Right lung (tissue), 5 donors: ENCODE measurements around the gene TIRAP. TPM values are rescaled to one million over a fixed set of nuclear protein-coding genes. Genes with fewer than 3 reads are reported as not detected.

Experiments used
- DNase-seq, 2 donors: peaks; one replicate each; pipeline ENCODE4 v3.0.0-alpha.2; 2013
- polyA plus RNA-seq, 5 donors: library from polyadenylated mRNA; unstranded; fragments of 120-200 nt; gene quantifications; one replicate each; pipeline versions ENCODE4 v1.2.1 to v1.2.3, GENCODE V29; 2013; ENCODE audit warnings: inconsistent platforms in 1 of 5, low replicate concordance in 1 of 5; ENCODE audit not compliant: insufficient read length in 5 of 5, insufficient read depth in 1 of 5

Gene TIRAP
- polyA plus RNA-seq, 5 donors: 14.2 to 20.9 (median 16.4) TPM

DNA sequence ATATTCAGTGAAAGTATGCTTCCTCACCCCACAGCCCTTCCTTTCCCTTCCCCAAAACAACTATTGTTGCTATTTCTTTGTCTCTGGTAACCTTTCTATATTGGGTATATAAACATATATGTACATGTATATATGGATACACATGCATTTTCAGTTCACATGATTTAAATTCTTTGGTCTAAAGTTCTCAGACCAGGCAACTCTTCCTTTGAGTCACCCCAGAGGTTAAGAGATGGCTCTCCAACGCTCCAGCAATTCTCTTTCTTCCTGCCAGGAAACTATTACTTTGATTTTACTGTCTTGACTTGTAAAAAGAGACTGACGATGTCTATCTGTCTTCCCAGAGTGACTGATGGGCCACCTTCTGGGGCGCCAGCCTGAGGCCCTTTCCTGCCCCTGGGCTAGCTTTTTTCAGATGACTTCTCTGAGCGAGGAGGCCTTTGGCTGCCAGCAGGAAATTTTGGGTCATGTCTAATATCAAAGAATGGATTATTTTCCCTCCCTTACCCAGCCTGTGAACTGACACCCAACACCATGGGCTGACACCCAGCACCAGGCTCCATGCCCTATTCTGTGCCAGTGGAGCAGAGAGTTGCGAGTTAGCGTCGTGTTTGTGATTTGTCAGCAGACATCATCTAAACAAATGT is 58.2 kb downstream of the TIRAP start:
- no peak for DNase-seq

DNA sequence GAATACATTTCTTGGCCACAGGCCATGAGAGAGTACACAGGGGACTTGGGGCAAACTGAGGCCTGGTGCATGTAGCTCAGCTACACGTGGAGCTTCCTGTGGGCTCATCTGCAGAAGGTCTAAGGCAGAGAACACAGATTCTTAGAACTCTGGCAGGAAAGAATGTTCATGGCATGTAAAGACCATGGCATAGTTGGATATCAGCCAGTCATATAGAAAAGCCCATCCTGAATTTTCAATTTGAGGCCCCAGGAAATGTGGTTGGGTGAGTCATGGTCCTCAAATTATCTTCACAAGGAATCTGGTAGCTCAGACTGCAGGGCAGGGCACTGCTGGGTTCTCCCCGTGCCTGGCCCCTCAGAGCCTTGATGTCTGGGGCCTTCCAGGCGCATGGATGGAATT is 58.9 kb downstream of the TIRAP start:
- no peak for DNase-seq

DNA sequence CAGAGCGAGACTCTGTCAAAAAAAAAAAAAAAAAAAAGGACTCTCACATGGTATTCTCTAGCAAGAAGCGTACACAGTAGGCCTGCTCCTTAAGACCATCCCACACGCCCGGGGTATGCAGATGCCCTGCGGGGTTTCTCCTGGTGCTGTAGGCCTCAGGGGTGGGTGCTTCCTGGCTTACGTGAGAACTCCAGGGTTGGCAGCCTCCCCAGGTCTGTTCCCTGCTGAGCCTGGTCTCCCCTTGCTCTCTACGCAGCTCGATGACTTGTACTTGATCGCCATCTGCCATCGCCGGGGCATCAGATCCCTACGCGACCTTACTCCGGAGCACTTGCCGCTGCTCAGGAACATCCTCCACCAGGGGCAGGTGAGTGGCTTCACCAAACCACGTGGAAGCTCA is 60.2 kb downstream of the TIRAP start:
- no peak for DNase-seq

Other genes starting within 250 kb of the TIRAP start
- gene CDON, start 220.2 kb upstream of the TIRAP start, polyA plus RNA-seq: 10 to 100 TPM in 3 of 5 donors, 1 to 10 TPM in 2; 8.2 to 13.6 (median 10.4) TPM
- 10 to 100 TPM; 38.1 to 48.4 (median 42.1) TPM for gene RPUSD4, start 71.4 kb upstream of the TIRAP start, polyA plus RNA-seq
- gene FAM118B, start 71.3 kb upstream of the TIRAP start, polyA plus RNA-seq: 10 to 100 TPM; 28.6 to 34.6 (median 30.5) TPM
- gene SRPRA, start 14.2 kb upstream of the TIRAP start, polyA plus RNA-seq: 10 to 100 TPM; 62.3 to 82.6 (median 68.0) TPM
- 10 to 100 TPM; 37.9 to 52.9 (median 43.9) TPM for gene FOXRED1, start 13.9 kb upstream of the TIRAP start, polyA plus RNA-seq
- gene DCPS, start 21.0 kb downstream of the TIRAP start, polyA plus RNA-seq: 10 to 100 TPM; 19.5 to 24.9 (median 21.4) TPM
- 10 to 100 TPM; 29.4 to 38.5 (median 36.1) TPM for gene ST3GAL4, start 72.6 kb downstream of the TIRAP start, polyA plus RNA-seq